CD4-positive, alpha-beta T cell treated with Interferon alpha-2 for 1 hour (primary cell): ENCODE measurements around the gene KIF19.
"Not testable (repeated sequence)": the region's sequence is repeated elsewhere in the genome, so short reads cannot be mapped to it uniquely, and the experiment has no call there.

Experiments
- DNase-seq, 2 donors: peaks; one replicate each; pipeline ENCODE4 v3.0.0-alpha.2; 2020 to 2022

The KIF19 gene

GRCh38 chr17:74391771-74392170 lies 65.7 kb downstream of the KIF19 start:
- DNase-seq, result no peak

- no peak for DNase-seq
Observed at GRCh38 chr17:74392848-74393247, 66.8 kb downstream of the KIF19 start.

- DNase-seq, result no peak
Observed at GRCh38 chr17:74393346-74393942, 67.4 kb downstream of the KIF19 start.

- no peak for DNase-seq
Observed at GRCh38 chr17:74394275-74394950, 68.4 kb downstream of the KIF19 start.

- no peak for DNase-seq
Observed at GRCh38 chr17:74394977-74395376, 69.0 kb downstream of the KIF19 start.

- DNase-seq, result no peak
Observed at GRCh38 chr17:74396567-74396966, 70.5 kb downstream of the KIF19 start.

- DNase-seq, result no peak
Observed at GRCh38 chr17:74402048-74402447, 76.0 kb downstream of the KIF19 start.

GRCh38 chr17:74403512-74404137 lies 77.6 kb downstream of the KIF19 start:
- no peak for DNase-seq

- DNase-seq, result no peak
Observed at GRCh38 chr17:74404218-74404617, 78.2 kb downstream of the KIF19 start.

- no peak for DNase-seq
Observed at GRCh38 chr17:74404789-74405188, 78.8 kb downstream of the KIF19 start.

- not testable (repeated sequence) for DNase-seq
Observed at GRCh38 chr17:74405311-74405710, 79.3 kb downstream of the KIF19 start.
